ENCODE results near the gene CAVIN2.

CAVIN2 gene

GRCh38 chr2:191835100-191835499 is 11.8 kb downstream of the CAVIN2 start:
- no peak overlapping the region for H3K4me3 ChIP-seq (ENCODE audit: low read depth, low read length)
- TF ChIP-seq CTCF (IDR thresholded peaks at IDR 0.05; ENCODE audit: insufficient read depth, low read depth, low read length, missing control alignments) = no peak
- no peak for DNase-seq (ENCODE audit: low read depth)

GRCh38 chr2:191833356-191833755 is 13.5 kb downstream of the CAVIN2 start:
- no peak for TF ChIP-seq CTCF (IDR thresholded peaks at IDR 0.05; ENCODE audit: insufficient read depth, low read depth, low read length, missing control alignments)
- no peak for DNase-seq (ENCODE audit: low read depth)
- no peak overlapping the region for H3K4me3 ChIP-seq (ENCODE audit: low read depth, low read length)

GRCh38 chr2:191832668-191833067 is 14.2 kb downstream of the CAVIN2 start:
- H3K4me3 ChIP-seq (ENCODE audit: low read depth, low read length) = no peak overlapping the region
- DNase-seq (ENCODE audit: low read depth) = no peak
- TF ChIP-seq CTCF (IDR thresholded peaks at IDR 0.05; ENCODE audit: insufficient read depth, low read depth, low read length, missing control alignments) = no peak

- no peak for TF ChIP-seq CTCF (IDR thresholded peaks at IDR 0.05; ENCODE audit: insufficient read depth, low read depth, low read length, missing control alignments)
- no peak overlapping the region for H3K4me3 ChIP-seq (ENCODE audit: low read depth, low read length)
- no peak for DNase-seq (ENCODE audit: low read depth)
Measured at GRCh38 chr2:191831410-191831994, 15.4 kb downstream of the CAVIN2 start.

- no peak overlapping the region for H3K4me3 ChIP-seq (ENCODE audit: low read depth, low read length)
- DNase-seq (ENCODE audit: low read depth) = no peak
- TF ChIP-seq CTCF (IDR thresholded peaks at IDR 0.05; ENCODE audit: insufficient read depth, low read depth, low read length, missing control alignments) = no peak
Measured at GRCh38 chr2:191824398-191824797, 22.5 kb downstream of the CAVIN2 start.

GRCh38 chr2:191821078-191821477 is 25.8 kb downstream of the CAVIN2 start:
- no peak for TF ChIP-seq CTCF (IDR thresholded peaks at IDR 0.05; ENCODE audit: insufficient read depth, low read depth, low read length, missing control alignments)
- no peak overlapping the region for H3K4me3 ChIP-seq (ENCODE audit: low read depth, low read length)
- DNase-seq (ENCODE audit: low read depth) = no peak

GRCh38 chr2:191818725-191819350 is 28.1 kb downstream of the CAVIN2 start:
- DNase-seq (ENCODE audit: low read depth) = no peak
- H3K4me3 ChIP-seq (ENCODE audit: low read depth, low read length) = no peak overlapping the region
- no peak for TF ChIP-seq CTCF (IDR thresholded peaks at IDR 0.05; ENCODE audit: insufficient read depth, low read depth, low read length, missing control alignments)
